HepG2 (cell line): Measurements from ENCODE around the gene CD24. TPM values are rescaled to one million over a fixed set of nuclear protein-coding genes. Genes with fewer than 3 reads are reported as not detected.

Source experiments
- ATAC-seq: fragments of 200-7000 bp; cut with Tn5 transposase; 3 replicates; pipeline ENCODE4 v1.9.1; 2020; ENCODE audit warnings: mild to moderate bottlenecking, moderate library complexity
- BruUV-seq: library from RNA; stranded (reverse); fragments of 400-500 nt; replicated peaks from 2 replicates; lab custom pipeline; 2021; lab: Mats Ljungman, UMichigan
- CTCF ChIA-PET: fragments of 300-600 bp; formaldehyde crosslinking; extraction: SDS; loops from one replicate; lab custom pipeline; 2021; ENCODE audit warnings: low total read pairs, inconsistent platforms, low intra/inter-chr PET ratio; lab: Yijun Ruan, JAX
- POLR2A ChIA-PET: fragments of 350-600 bp; sonication (Branson Sonifier 250); formaldehyde crosslinking; loops from one replicate; lab custom pipeline; 2020; ENCODE audit warnings: antibody characterized with exemption, inconsistent platforms; lab: Yijun Ruan, JAX
- DNase-seq: peaks from one replicate; pipeline ENCODE4 v3.0.0-alpha.2; 2015; ENCODE audit warnings: low spot score
- FAIRE-seq: peaks from 3 replicates; lab custom pipeline; 2011; peaks lifted over from hg19 to GRCh38; lab: Jason Lieb, UNC
- H2AFZ ChIP-seq: one replicate; pipeline ENCODE4 v1.6.1; 2011; ENCODE audit warnings: low read length, inconsistent platforms
- H3K27ac ChIP-seq: fragments of 300-600 bp; 3 replicates; pipeline ENCODE4 v1.8.0; 2011; ENCODE audit warnings: mixed run types, mild to moderate bottlenecking, mixed read lengths, low read length, inconsistent platforms; ENCODE audit not compliant: insufficient read depth; ENCODE audit errors: extremely low read length
- H3K27me3 ChIP-seq, 2 experiments: fragments of 200-600 bp in 1 of 2; 2 replicates in 1 of 2; 3 replicates in 1 of 2; pipeline versions ENCODE4 v1.6.0 to v1.8.0; 2011; ENCODE audit warnings: low read length in 2 of 2, mild to moderate bottlenecking in 2 of 2, moderate library complexity in 2 of 2, inconsistent platforms in 1 of 2; ENCODE audit not compliant: insufficient read depth in 2 of 2, control insufficient read depth in 1 of 2
- H3K36me3 ChIP-seq, 2 experiments: fragments of 200-600 bp in 1 of 2; replicated peaks in 1 of 2; 2 replicates in 1 of 2; 3 replicates in 1 of 2; pipeline versions ENCODE4 v1.5.1 to v1.8.0; 2011; ENCODE audit warnings: low read length in 2 of 2, inconsistent platforms in 1 of 2; ENCODE audit not compliant: insufficient read depth in 2 of 2, control insufficient read depth in 1 of 2
- H3K4me1 ChIP-seq: 2 replicates; pipeline ENCODE4 v1.5.1; 2012; ENCODE audit warnings: low read length, inconsistent platforms; ENCODE audit not compliant: insufficient read depth
- H3K4me2 ChIP-seq: 2 replicates; pipeline ENCODE4 v1.6.0; 2011; ENCODE audit warnings: low read depth, low read length, inconsistent platforms
- H3K4me3 ChIP-seq, 3 experiments: fragments of 200-600 bp in 1 of 3; sonication (generic), shearing (Covaris generic) in 1 of 3; replicated peaks in 1 of 3; 2 replicates each; pipeline ENCODE4 v1.5.1; 2011 to 2016; ENCODE audit warnings: low read length in 3 of 3, inconsistent platforms in 2 of 3, low read depth in 2 of 3, mild to moderate bottlenecking in 2 of 3, control low read depth in 1 of 3, mixed read lengths in 1 of 3; ENCODE audit not compliant: insufficient read depth in 1 of 3
- H3K79me2 ChIP-seq: one replicate; pipeline ENCODE4 v1.6.1; 2011; ENCODE audit warnings: low read length, inconsistent platforms; ENCODE audit not compliant: insufficient read depth
- H3K9ac ChIP-seq: 2 replicates; pipeline ENCODE4 v1.6.0; 2011; ENCODE audit warnings: mild to moderate bottlenecking, low read depth, low read length, inconsistent platforms; ENCODE audit not compliant: insufficient read depth
- H3K9me3 ChIP-seq: 2 replicates; pipeline ENCODE4 v1.5.1; 2012; ENCODE audit warnings: mild to moderate bottlenecking, low read length
- H4K20me1 ChIP-seq: 2 replicates; pipeline ENCODE4 v1.6.0; 2011; ENCODE audit warnings: inconsistent platforms, mild to moderate bottlenecking, low read length, moderate library complexity; ENCODE audit not compliant: insufficient read depth
- AFF4 ChIP-seq: sonication (generic); formaldehyde crosslinking; IDR thresholded peaks from 2 replicates; pipeline ENCODE4 v1.4.0; 2020; ENCODE audit warnings: missing genetic modification reagents
- AKNA ChIP-seq: sonication (generic); formaldehyde crosslinking; IDR thresholded peaks from 2 replicates; pipeline ENCODE4 v1.4.0; 2020; ENCODE audit warnings: missing genetic modification reagents, borderline replicate concordance
- GABPB1 ChIP-seq: IDR thresholded peaks from 2 replicates; pipeline ENCODE4 v1.6.1; 2016; ENCODE audit warnings: mild to moderate bottlenecking, missing genetic modification reagents, moderate library complexity, missing compliant biosample characterization
- KLF9 ChIP-seq: IDR thresholded peaks from 2 replicates; pipeline ENCODE4 v1.6.1; 2016; ENCODE audit warnings: low read depth
- MAZ ChIP-seq, 2 experiments: sonication (generic) in 1 of 2; formaldehyde crosslinking in 1 of 2; IDR thresholded peaks; 2 replicates each; pipeline versions ENCODE4 v1.5.0 to v1.6.1; 2012 to 2020; ENCODE audit warnings: low read depth in 2 of 2, mild to moderate bottlenecking in 2 of 2, borderline replicate concordance in 1 of 2, improper control_type of control experiment in 1 of 2, low read length in 1 of 2, missing genetic modification reagents in 1 of 2, moderate library complexity in 1 of 2
- NFRKB ChIP-seq: fragments of 450-650 bp; IDR thresholded peaks from 2 replicates; pipeline ENCODE4 v1.6.1; 2017
- NR2C2 ChIP-seq: sonication (generic); formaldehyde crosslinking; IDR thresholded peaks from 2 replicates; pipeline ENCODE4 v1.4.0; 2020; ENCODE audit warnings: missing genetic modification reagents, mild to moderate bottlenecking, moderate library complexity, borderline replicate concordance
- RARG ChIP-seq: sonication (generic); formaldehyde crosslinking; IDR thresholded peaks from 2 replicates; pipeline ENCODE4 v1.4.0; 2020; ENCODE audit warnings: low read depth, mild to moderate bottlenecking, missing genetic modification reagents
- SMAD1 ChIP-seq: sonication (generic); formaldehyde crosslinking; IDR thresholded peaks from 2 replicates; pipeline ENCODE4 v1.4.0; 2020; ENCODE audit warnings: missing genetic modification reagents, low read depth, mild to moderate bottlenecking, borderline replicate concordance
- XRCC5 ChIP-seq: fragments of 200-400 bp; formaldehyde crosslinking; optimal IDR thresholded peaks from 2 replicates; pipeline ENCODE3; 2017; ENCODE audit warnings: mild to moderate bottlenecking, low read length
- ZBTB8A ChIP-seq: sonication (generic); formaldehyde crosslinking; IDR thresholded peaks from 2 replicates; pipeline ENCODE4 v1.4.0; 2020; ENCODE audit warnings: mild to moderate bottlenecking, low read depth, missing genetic modification reagents, borderline replicate concordance
- ZFP36L1 ChIP-seq: sonication (generic); formaldehyde crosslinking; IDR thresholded peaks from 2 replicates; pipeline ENCODE4 v1.8.0; 2022; ENCODE audit warnings: mild to moderate bottlenecking, missing genetic modification reagents, moderate library complexity
- ZNF205 ChIP-seq: IDR thresholded peaks from 2 replicates; pipeline ENCODE4 v1.6.1; 2018; ENCODE audit warnings: missing biosample characterization, missing genetic modification reagents
- ZNF264 ChIP-seq: sonication (generic); formaldehyde crosslinking; IDR thresholded peaks from 2 replicates; pipeline ENCODE4 v1.4.0; 2020; ENCODE audit warnings: missing genetic modification reagents
- ZNF30 ChIP-seq: sonication (generic); formaldehyde crosslinking; IDR thresholded peaks from 2 replicates; pipeline ENCODE4 v1.5.0; 2020; ENCODE audit warnings: mild to moderate bottlenecking, missing genetic modification reagents
- ZNF549 ChIP-seq: sonication (generic); formaldehyde crosslinking; IDR thresholded peaks from 2 replicates; pipeline ENCODE4 v1.5.0; 2020; ENCODE audit warnings: missing genetic modification reagents
- ZNF703 ChIP-seq: sonication (generic); formaldehyde crosslinking; IDR thresholded peaks from 2 replicates; pipeline ENCODE4 v1.5.1; 2020; ENCODE audit warnings: missing genetic modification reagents, mild to moderate bottlenecking, moderate library complexity, borderline replicate concordance
- WGBS: methylation state at CpG from one replicate; pipeline ENCODE4 v1.1.6; 2017; ENCODE audit warnings: low lambda C conversion rate; 5-methylcytosine and 5-hydroxymethylcytosine counted together
- in situ Hi-C: cut with HindIII; loops from 2 replicates; pipeline ENCODE4 v1.10.0; 2017; ENCODE audit warnings: low pct_unique_long_range_greater_than_20kb; ENCODE audit not compliant: extremely low pct_ligation_motif_present
- intact Hi-C: fragments of 100-400 bp; cut with micrococcal nuclease; formaldehyde crosslinking; loops from one replicate; pipeline ENCODE4 v1.10.0; 2022; ENCODE audit not compliant: unreplicated experiment
- polyA plus RNA-seq, 8 experiments: library from polyadenylated mRNA; depleted of rRNA in 3 of 8; stranded (reverse) in 7 of 8; unstranded in 1 of 8; fragments of >200 nt; fragmentation: Illumina TruSeq in 4 of 8; extraction: Trizol in 4 of 8; gene quantifications; 2 replicates each; pipeline versions ENCODE4 v1.2.1 to v1.2.3, GENCODE V29; 2011 to 2016; ENCODE audit warnings: low read depth in 4 of 8, missing spikeins in 1 of 8, mixed read lengths in 1 of 8; ENCODE audit not compliant: insufficient read depth in 1 of 8
- total RNA-seq, 5 experiments: library from RNA; depleted of rRNA; stranded (reverse); fragments of >200 nt; fragmentation: Illumina TruSeq; extraction: Trizol; gene quantifications; 2 replicates each; pipeline ENCODE4 v1.2.3, GENCODE V29; 2016; ENCODE audit warnings: low read depth in 1 of 5

Gene CD24
- total and polyA plus RNA-seq, 2 of the 13 experiments (the other 11 are each of a cell fraction or from before 2014, with no cell fraction given), result 11.3 to 30.5 TPM

DNA sequence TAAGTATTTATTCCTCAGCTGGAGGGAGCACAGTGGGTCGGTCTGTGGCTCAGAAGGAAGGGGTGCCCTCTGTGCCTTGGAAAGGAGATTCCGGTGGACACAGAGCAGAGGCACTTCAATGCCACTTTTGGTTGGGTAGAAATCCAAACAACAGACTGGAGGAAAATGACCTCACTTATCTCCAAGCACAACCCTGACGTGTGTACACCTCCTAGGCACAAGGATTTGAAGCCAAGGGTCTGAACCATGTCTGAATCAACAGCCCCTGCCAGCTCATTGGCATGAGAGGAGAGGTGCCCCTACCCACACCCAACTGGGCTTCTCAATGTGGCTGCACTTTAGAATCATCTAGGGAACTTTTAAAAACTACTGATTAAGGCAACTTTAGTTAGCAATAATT lies 13.4 kb downstream of the CD24 start:
- BruUV-seq, result no TSS peak
- intact Hi-C loops, result no loop called here
- 51% methylated on average over 3 of the region's 3 CpGs for WGBS
- TF ChIP-seq ZNF205 (no peak), XRCC5 (no peak), ZNF30 (CRISPR knock-in tag) (no peak), ZNF264 (CRISPR knock-in tag) (no peak), SMAD1 (CRISPR knock-in tag) (no peak), RARG (CRISPR knock-in tag) (no peak), AFF4 (CRISPR knock-in tag) (no peak), ZNF549 (CRISPR knock-in tag) (no peak), ZNF703 (CRISPR knock-in tag) (no peak), ZBTB8A (CRISPR knock-in tag) (no peak), GABPB1 (CRISPR knock-in tag) (no peak), KLF9 (CRISPR knock-in tag) (no peak), AKNA (no peak), ZFP36L1 (CRISPR knock-in tag) (no peak), MAZ (IDR thresholded peaks at IDR 0.05; ENCODE audit: borderline replicate concordance, low read depth, low read length) (no peak), MAZ (CRISPR knock-in tag; IDR thresholded peaks at IDR 0.05; ENCODE audit: low read depth) (no peak), NR2C2 (CRISPR knock-in tag) (no peak), NFRKB (no peak)

More for the DNA sequence above, 13.4 kb downstream of the CD24 start:
- Histone ChIP-seq H3K9ac (no peak overlapping the region), H3K4me2 (no peak overlapping the region), H3K27me3 (no peaks in the 10 kb centered on the region; a peak in 1 of 5 replicates), H3K36me3 (no peaks in the 10 kb centered on the region), H3K9me3 (no peaks in the 10 kb centered on the region), H4K20me1 (no peaks in the 10 kb centered on the region), H3K27ac (no peak overlapping the region), H3K4me3 (no peak overlapping the region), H3K4me1 (no peaks in the 10 kb centered on the region), H2AFZ (no peak overlapping the region), H3K79me2 (no peaks in the 10 kb centered on the region)
- in situ Hi-C loops, result no loop called here
- ChIA-PET POLR2A (no interaction called here), CTCF (no interaction called here)
- ATAC-seq (no peak), FAIRE-seq (no peak), DNase-seq (no peak)
